Astrocyte (in vitro differentiated cells and primary cell): ENCODE data around the gene DPEP3. TPM values are rescaled to one million over a fixed set of nuclear protein-coding genes. Genes with fewer than 3 reads are reported as not detected.

Experiments
- DNase-seq: peaks from one replicate; pipeline ENCODE4 v3.0.0-alpha.2; 2010; ENCODE audit warnings: low read depth
- FAIRE-seq: peaks from 2 replicates; lab custom pipeline; 2011; peaks lifted over from hg19 to GRCh38; lab: Jason Lieb, UNC
- H2AFZ ChIP-seq: 2 replicates; pipeline ENCODE4 v1.6.0; 2012; ENCODE audit warnings: low read depth, low read length, inconsistent platforms
- H3K27ac ChIP-seq: 2 replicates; pipeline ENCODE4 v1.5.1; 2011; ENCODE audit warnings: low read depth, low read length, inconsistent platforms
- H3K27me3 ChIP-seq: 2 replicates; pipeline ENCODE4 v1.6.0; 2011; ENCODE audit warnings: low read length, inconsistent platforms; ENCODE audit not compliant: insufficient read depth
- H3K36me3 ChIP-seq: 2 replicates; pipeline ENCODE4 v1.5.1; 2011; ENCODE audit warnings: low read length, inconsistent platforms; ENCODE audit not compliant: insufficient read depth
- H3K4me1 ChIP-seq: 2 replicates; pipeline ENCODE4 v1.5.1; 2011; ENCODE audit warnings: low read length, inconsistent platforms; ENCODE audit not compliant: insufficient read depth
- H3K4me2 ChIP-seq: 2 replicates; pipeline ENCODE4 v1.6.0; 2012; ENCODE audit warnings: low read length, inconsistent platforms
- H3K4me3 ChIP-seq: 2 replicates; pipeline ENCODE4 v1.5.1; 2011; ENCODE audit warnings: low read depth, mild to moderate bottlenecking, low read length, inconsistent platforms; ENCODE audit not compliant: insufficient read depth
- H3K79me2 ChIP-seq: 2 replicates; pipeline ENCODE4 v1.6.0; 2012; ENCODE audit warnings: mild to moderate bottlenecking, low read length, inconsistent platforms; ENCODE audit not compliant: insufficient read depth
- H3K9ac ChIP-seq: 2 replicates; pipeline ENCODE4 v1.6.0; 2012; ENCODE audit warnings: mild to moderate bottlenecking, low read length, inconsistent platforms
- H3K9me3 ChIP-seq: 2 replicates; pipeline ENCODE4 v1.5.1; 2012; ENCODE audit warnings: low read depth, mild to moderate bottlenecking, low read length, inconsistent platforms; ENCODE audit not compliant: insufficient read depth
- H4K20me1 ChIP-seq: 2 replicates; pipeline ENCODE4 v1.6.0; 2012; ENCODE audit warnings: low read length, inconsistent platforms; ENCODE audit not compliant: insufficient read depth
- H3K27ac Mint-ChIP-seq: one replicate; pipeline ENCODE4 v1.8.0; 2021; ENCODE audit warnings: mild to moderate bottlenecking, mixed read lengths; ENCODE audit not compliant: unreplicated experiment
- H3K27me3 Mint-ChIP-seq: one replicate; pipeline ENCODE4 v1.8.0; 2021; ENCODE audit warnings: low read depth, mixed read lengths; ENCODE audit not compliant: unreplicated experiment
- H3K36me3 Mint-ChIP-seq: one replicate; pipeline ENCODE4 v1.8.0; 2021; ENCODE audit warnings: low read depth, mixed read lengths; ENCODE audit not compliant: unreplicated experiment
- H3K4me1 Mint-ChIP-seq: one replicate; pipeline ENCODE4 v1.8.0; 2021; ENCODE audit warnings: low read depth, mixed read lengths; ENCODE audit not compliant: unreplicated experiment
- H3K4me3 Mint-ChIP-seq: one replicate; pipeline ENCODE4 v1.8.0; 2021; ENCODE audit warnings: mild to moderate bottlenecking, moderate library complexity, mixed read lengths; ENCODE audit not compliant: unreplicated experiment
- H3K9me3 Mint-ChIP-seq: one replicate; pipeline ENCODE4 v1.8.0; 2021; ENCODE audit warnings: mild to moderate bottlenecking, mixed read lengths; ENCODE audit not compliant: unreplicated experiment
- EZH2 ChIP-seq: IDR thresholded peaks from 2 replicates; pipeline ENCODE4 v1.6.1; 2012; ENCODE audit warnings: mild to moderate bottlenecking, low read length, inconsistent platforms; ENCODE audit not compliant: insufficient read depth
- total RNA-seq: library from RNA; stranded (reverse); gene quantifications from 2 replicates; pipeline ENCODE4 v1.2.1, GENCODE V29; 2021
- TF ChIP-seq, protein P1 (sequence below): IDR thresholded peaks from 2 replicates; pipeline ENCODE4 v1.5.1; 2011; ENCODE audit warnings: low read depth, mild to moderate bottlenecking, inconsistent platforms, low read length, moderate library complexity; ENCODE audit not compliant: insufficient read depth

The DPEP3 gene
- total RNA-seq, 1 donor from 2014 or later: not detected

DNA sequence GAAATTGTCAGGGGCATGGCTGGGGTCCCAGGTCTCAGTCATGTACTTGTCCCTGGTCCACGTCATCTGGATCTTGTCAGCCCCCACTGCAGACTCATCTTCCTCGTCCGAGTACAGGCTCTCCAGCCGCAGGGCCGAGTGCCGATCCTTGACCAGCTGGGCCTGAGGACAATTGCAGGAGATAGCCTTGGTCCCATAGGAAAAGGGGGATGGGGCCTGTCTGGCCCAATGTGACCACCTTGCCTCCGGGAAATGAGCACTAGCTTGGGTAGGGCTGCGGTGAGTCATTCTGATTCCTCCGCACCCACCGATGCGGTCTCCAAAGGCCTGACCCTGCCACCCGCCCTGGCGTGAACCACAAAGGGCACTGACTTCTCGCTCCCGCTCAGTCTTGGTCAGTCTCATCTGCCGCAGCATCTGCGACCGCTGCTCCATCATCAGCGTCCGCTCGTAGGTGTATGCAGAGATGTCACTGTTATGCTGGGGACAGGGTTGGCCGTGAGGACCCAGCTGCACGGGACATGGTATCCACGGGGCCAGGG lies 34.8 kb downstream of the DPEP3 start:
- peaks cover 41% of the 10 kb centered on the region for H3K36me3 ChIP-seq

DNA sequence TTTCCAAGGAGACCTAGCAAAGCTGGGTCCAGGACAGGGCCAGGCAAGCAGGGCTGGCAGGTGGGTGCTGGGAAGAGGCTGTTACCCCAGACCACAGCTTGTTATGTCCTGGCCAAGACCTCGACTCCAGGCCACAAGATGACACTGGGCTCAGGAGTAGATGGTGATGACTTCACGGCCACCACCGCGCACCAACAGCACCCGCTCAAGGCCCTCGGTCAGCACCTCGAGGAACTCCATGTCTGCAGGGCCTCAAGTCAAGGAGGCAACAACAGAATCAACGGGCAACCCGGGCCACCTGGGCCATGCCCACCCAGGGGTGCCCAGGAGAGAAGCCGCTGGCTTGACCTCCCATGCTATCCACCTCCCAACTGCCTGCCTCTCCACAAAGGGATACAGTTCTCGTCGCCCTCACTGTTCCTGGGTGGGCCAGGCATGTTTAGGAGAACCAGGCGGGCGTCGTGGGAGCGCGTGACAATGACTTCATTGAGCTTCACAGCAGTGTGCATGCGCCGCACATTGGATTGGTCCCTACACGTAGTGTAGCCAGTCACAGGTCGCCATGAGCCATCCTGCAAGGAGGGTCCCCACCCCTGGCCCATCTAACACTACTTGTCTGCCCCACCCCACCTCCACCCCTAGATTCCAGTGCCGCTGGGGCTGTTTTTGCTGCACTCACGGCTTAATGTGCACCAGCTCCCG lies 35.5 kb downstream of the DPEP3 start:
- H3K4me3 Mint-ChIP-seq: no peak overlapping the region
- Histone ChIP-seq H3K4me1 (peaks cover 15% of the 10 kb centered on the region), H3K4me3 (no peak overlapping the region), H3K9me3 (no peaks in the 10 kb centered on the region), H3K4me2 (peak overlapping the region; percentile 0), H3K9ac (peak overlapping the region; percentile 27), H3K27me3 (no peaks in the 10 kb centered on the region), H4K20me1 (peaks cover 91% of the 10 kb centered on the region), H3K36me3 (peaks cover 48% of the 10 kb centered on the region), H2AFZ (no peak overlapping the region), H3K27ac (no peak overlapping the region), H3K79me2 (peaks cover 10% of the 10 kb centered on the region)
- H3K27me3 Mint-ChIP-seq: no peaks in the 10 kb centered on the region
- peaks cover 13% of the 10 kb centered on the region for H3K36me3 Mint-ChIP-seq
- TF ChIP-seq, protein P1, sequence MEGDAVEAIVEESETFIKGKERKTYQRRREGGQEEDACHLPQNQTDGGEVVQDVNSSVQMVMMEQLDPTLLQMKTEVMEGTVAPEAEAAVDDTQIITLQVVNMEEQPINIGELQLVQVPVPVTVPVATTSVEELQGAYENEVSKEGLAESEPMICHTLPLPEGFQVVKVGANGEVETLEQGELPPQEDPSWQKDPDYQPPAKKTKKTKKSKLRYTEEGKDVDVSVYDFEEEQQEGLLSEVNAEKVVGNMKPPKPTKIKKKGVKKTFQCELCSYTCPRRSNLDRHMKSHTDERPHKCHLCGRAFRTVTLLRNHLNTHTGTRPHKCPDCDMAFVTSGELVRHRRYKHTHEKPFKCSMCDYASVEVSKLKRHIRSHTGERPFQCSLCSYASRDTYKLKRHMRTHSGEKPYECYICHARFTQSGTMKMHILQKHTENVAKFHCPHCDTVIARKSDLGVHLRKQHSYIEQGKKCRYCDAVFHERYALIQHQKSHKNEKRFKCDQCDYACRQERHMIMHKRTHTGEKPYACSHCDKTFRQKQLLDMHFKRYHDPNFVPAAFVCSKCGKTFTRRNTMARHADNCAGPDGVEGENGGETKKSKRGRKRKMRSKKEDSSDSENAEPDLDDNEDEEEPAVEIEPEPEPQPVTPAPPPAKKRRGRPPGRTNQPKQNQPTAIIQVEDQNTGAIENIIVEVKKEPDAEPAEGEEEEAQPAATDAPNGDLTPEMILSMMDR: no peak
- TF ChIP-seq EZH2: no peak
- H3K27ac Mint-ChIP-seq: peak overlapping the region; percentile 4
- FAIRE-seq (no peak), DNase-seq (no peak)
- H3K9me3 Mint-ChIP-seq: no peaks in the 10 kb centered on the region
- H3K4me1 Mint-ChIP-seq: no peaks in the 10 kb centered on the region

More for the DNA sequence above, 34.8 kb downstream of the DPEP3 start:
- Histone ChIP-seq H3K27me3 (no peaks in the 10 kb centered on the region), H3K4me2 (peak overlapping the region; percentile 0), H3K4me1 (peaks cover 15% of the 10 kb centered on the region), H3K9ac (no peak overlapping the region), H3K9me3 (no peaks in the 10 kb centered on the region), H3K79me2 (peaks cover 7% of the 10 kb centered on the region), H3K27ac (no peak overlapping the region), H4K20me1 (peaks cover 91% of the 10 kb centered on the region), H2AFZ (no peak overlapping the region), H3K4me3 (no peak overlapping the region)
- Mint-ChIP-seq H3K36me3 (peaks cover 11% of the 10 kb centered on the region), H3K9me3 (no peaks in the 10 kb centered on the region), H3K27ac (peak overlapping the region; percentile 44), H3K27me3 (no peaks in the 10 kb centered on the region), H3K4me1 (no peaks in the 10 kb centered on the region), H3K4me3 (no peak overlapping the region)
- TF ChIP-seq, protein P1: no peak
- no peak for TF ChIP-seq EZH2
- peak; percentile 47 for DNase-seq
- no peak for FAIRE-seq
